ENCODE data around the gene HS6ST2.

HS6ST2 gene

GRCh38 chrX:132778917-132779316 is 179.5 kb downstream of the HS6ST2 start:
- no peak for DNase-seq (ENCODE audit: low read depth)
- H3K4me3 ChIP-seq (ENCODE audit: low read depth, low read length): no peak overlapping the region
- TF ChIP-seq, protein P1, sequence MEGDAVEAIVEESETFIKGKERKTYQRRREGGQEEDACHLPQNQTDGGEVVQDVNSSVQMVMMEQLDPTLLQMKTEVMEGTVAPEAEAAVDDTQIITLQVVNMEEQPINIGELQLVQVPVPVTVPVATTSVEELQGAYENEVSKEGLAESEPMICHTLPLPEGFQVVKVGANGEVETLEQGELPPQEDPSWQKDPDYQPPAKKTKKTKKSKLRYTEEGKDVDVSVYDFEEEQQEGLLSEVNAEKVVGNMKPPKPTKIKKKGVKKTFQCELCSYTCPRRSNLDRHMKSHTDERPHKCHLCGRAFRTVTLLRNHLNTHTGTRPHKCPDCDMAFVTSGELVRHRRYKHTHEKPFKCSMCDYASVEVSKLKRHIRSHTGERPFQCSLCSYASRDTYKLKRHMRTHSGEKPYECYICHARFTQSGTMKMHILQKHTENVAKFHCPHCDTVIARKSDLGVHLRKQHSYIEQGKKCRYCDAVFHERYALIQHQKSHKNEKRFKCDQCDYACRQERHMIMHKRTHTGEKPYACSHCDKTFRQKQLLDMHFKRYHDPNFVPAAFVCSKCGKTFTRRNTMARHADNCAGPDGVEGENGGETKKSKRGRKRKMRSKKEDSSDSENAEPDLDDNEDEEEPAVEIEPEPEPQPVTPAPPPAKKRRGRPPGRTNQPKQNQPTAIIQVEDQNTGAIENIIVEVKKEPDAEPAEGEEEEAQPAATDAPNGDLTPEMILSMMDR (IDR thresholded peaks at IDR 0.05; ENCODE audit: insufficient read depth, low read depth, low read length, missing control alignments): no peak

- TF ChIP-seq, protein P1 (IDR thresholded peaks at IDR 0.05; ENCODE audit: insufficient read depth, low read depth, low read length, missing control alignments): no peak
- H3K4me3 ChIP-seq (ENCODE audit: low read depth, low read length): no peak overlapping the region
- DNase-seq (ENCODE audit: low read depth): no peak
Observed at GRCh38 chrX:132776486-132777210, 181.8 kb downstream of the HS6ST2 start.

GRCh38 chrX:132775263-132775823 is 183.1 kb downstream of the HS6ST2 start:
- no peak for DNase-seq (ENCODE audit: low read depth)
- H3K4me3 ChIP-seq (ENCODE audit: low read depth, low read length): no peak overlapping the region
- TF ChIP-seq, protein P1 (IDR thresholded peaks at IDR 0.05; ENCODE audit: insufficient read depth, low read depth, low read length, missing control alignments): no peak

GRCh38 chrX:132774010-132774714 is 184.3 kb downstream of the HS6ST2 start:
- no peak overlapping the region for H3K4me3 ChIP-seq (ENCODE audit: low read depth, low read length)
- TF ChIP-seq, protein P1 (IDR thresholded peaks at IDR 0.05; ENCODE audit: insufficient read depth, low read depth, low read length, missing control alignments): no peak
- no peak for DNase-seq (ENCODE audit: low read depth)

GRCh38 chrX:132769609-132770008 is 188.8 kb downstream of the HS6ST2 start:
- TF ChIP-seq, protein P1 (IDR thresholded peaks at IDR 0.05; ENCODE audit: insufficient read depth, low read depth, low read length, missing control alignments): no peak

GRCh38 chrX:132766452-132766851 is 192.0 kb downstream of the HS6ST2 start:
- no peak overlapping the region for H3K4me3 ChIP-seq (ENCODE audit: low read depth, low read length)
- DNase-seq (ENCODE audit: low read depth): no peak
- TF ChIP-seq, protein P1 (IDR thresholded peaks at IDR 0.05; ENCODE audit: insufficient read depth, low read depth, low read length, missing control alignments): no peak

More at GRCh38 chrX:132769609-132770008, 188.8 kb downstream of the HS6ST2 start:
- DNase-seq (ENCODE audit: low read depth): no peak
- no peak overlapping the region for H3K4me3 ChIP-seq (ENCODE audit: low read depth, low read length)

Measured in GM12865 (cell line).